Ascending aorta (tissue), 2 donors: ENCODE measurements around the gene GAK. TPM values are rescaled to one million over a fixed set of nuclear protein-coding genes. Genes with fewer than 3 reads are reported as not detected.

ENCODE experiments used
- DNase-seq, 2 donors: peaks; one replicate each; pipeline ENCODE4 v3.0.0-alpha.2; 2019; ENCODE audit warnings: low spot score in 2 of 2
- H3K27ac ChIP-seq, 2 donors: fragments of 200-600 bp; sonication (generic); one replicate each; pipeline ENCODE4 v1.5.1; 2016 to 2017; ENCODE audit warnings: mild to moderate bottlenecking in 1 of 2
- H3K27me3 ChIP-seq: fragments of 200-600 bp; sonication (generic); one replicate; pipeline ENCODE4 v1.5.1; 2017
- H3K36me3 ChIP-seq, 2 donors: fragments of 200-600 bp; sonication (generic); one replicate each; pipeline ENCODE4 v1.5.1; 2016
- H3K4me1 ChIP-seq, 2 donors: fragments of 200-600 bp; sonication (generic); one replicate each; pipeline ENCODE4 v1.5.1; 2016 to 2017; ENCODE audit warnings: mild to moderate bottlenecking in 1 of 2
- H3K4me3 ChIP-seq, 2 donors: fragments of 200-600 bp; sonication (generic); one replicate each; pipeline ENCODE4 v1.5.1; 2016 to 2017; ENCODE audit warnings: mild to moderate bottlenecking in 1 of 2
- H3K9me3 ChIP-seq, 2 donors: fragments of 200-600 bp; sonication (generic); one replicate each; pipeline ENCODE4 v1.5.1; 2016
- intact Hi-C: fragments of 100-400 bp; cut with DNase I; formaldehyde crosslinking; loops from one replicate; pipeline ENCODE4 v1.15.1; 2023
- total RNA-seq: library from RNA; depleted of rRNA; stranded (reverse); fragments of >200 nt; gene quantifications from one replicate; pipeline ENCODE4 v1.1.0, GENCODE V29; 2016
- TF ChIP-seq, protein P1 (sequence below), 3 experiments: fragments of 200-600 bp in 2 of 3; fragments of 450-650 bp in 1 of 3; sonication (generic) in 2 of 3; IDR thresholded peaks; one replicate each; pipeline ENCODE4 v1.5.1; 2016 to 2019; ENCODE audit warnings: antibody characterized with exemption in 3 of 3, mild to moderate bottlenecking in 1 of 3, moderate library complexity in 1 of 3

GAK gene
- total RNA-seq, 1 donor from 2014 or later, result 87.3 TPM

DNA sequence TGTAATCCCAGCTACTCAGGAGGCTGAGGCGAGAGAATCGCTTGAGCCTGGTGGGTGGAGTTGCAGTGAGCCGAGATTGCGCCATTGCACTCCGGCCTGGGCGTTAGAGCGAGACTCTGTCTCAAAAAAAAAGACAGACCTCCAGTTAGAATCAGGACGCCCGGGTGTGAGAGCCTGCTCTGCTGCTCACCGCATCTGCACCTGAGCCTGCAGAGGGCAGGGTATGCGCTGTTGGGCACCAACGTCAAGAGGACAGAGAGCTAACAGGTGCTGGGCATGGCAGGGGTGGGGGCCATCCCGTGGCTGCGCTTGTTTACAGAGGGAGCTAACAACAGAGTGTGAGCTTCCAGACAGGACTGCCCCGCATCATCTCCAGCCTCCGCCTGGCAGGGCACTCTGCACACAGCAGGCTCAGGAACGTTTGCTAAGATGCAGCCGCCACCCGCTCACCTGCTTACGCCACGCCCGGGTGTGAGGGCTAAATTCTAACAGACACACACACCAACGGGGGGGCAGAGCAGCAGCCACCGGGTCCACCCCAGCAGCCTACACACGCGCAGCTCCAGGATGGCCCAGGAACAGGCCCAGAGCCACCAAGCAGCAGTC lies 56.2 kb downstream of the GAK start:
- Histone ChIP-seq H3K4me3 (no peak overlapping the region), H3K4me1 (no peaks in the 10 kb centered on the region)

DNA sequence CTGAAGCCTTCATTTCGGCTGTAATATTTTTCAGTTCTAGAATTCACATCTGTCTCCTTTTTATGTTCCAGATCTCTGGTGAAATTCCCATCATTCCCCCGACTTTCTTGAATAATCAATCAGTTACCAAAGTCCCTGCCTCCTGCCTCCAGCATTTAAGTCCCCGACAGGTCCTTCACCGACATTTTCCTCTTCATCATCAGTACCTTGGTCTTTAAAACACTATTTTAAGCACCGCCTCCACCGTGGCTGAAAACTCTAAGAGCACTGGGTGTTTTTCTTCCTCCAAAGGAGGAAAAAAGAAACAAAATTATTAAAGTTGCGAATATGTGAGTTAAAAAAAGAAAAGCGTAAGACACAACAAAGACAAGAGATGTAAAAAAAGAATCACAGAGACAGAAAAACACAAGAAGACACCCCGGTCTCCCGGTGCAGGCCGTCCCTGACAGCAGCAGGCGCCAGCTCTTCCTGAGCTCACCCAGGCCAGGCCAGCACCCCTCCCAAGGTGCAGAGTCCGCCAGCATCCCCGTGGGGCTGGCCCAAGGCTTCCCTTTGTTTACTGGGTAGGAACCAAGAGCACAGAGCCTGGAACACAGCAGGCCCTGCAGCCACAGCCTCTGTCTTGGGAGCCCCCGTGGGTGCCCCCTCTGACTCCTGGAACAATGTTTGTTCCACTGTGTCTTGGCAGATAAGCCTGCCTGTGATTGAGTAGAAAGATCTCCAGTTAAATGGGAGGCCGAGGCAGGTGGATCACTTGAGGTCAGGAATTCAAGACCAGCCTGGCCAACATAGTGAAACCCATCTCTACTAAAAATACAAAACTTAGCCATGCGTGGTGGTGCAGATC lies 56.9 kb downstream of the GAK start:
- H3K4me1 ChIP-seq, result no peaks in the 10 kb centered on the region
- H3K9me3 ChIP-seq, result no peaks in the 10 kb centered on the region
- H3K27me3 ChIP-seq, result no peaks in the 10 kb centered on the region
- H3K27ac ChIP-seq, result no peak overlapping the region
- intact Hi-C loops, result no loop called here
- no peak for DNase-seq
- no peak overlapping the region for H3K4me3 ChIP-seq
- peaks cover 69 to 93% of the 10 kb centered on the region in 2 donors for H3K36me3 ChIP-seq
- TF ChIP-seq, protein P1, sequence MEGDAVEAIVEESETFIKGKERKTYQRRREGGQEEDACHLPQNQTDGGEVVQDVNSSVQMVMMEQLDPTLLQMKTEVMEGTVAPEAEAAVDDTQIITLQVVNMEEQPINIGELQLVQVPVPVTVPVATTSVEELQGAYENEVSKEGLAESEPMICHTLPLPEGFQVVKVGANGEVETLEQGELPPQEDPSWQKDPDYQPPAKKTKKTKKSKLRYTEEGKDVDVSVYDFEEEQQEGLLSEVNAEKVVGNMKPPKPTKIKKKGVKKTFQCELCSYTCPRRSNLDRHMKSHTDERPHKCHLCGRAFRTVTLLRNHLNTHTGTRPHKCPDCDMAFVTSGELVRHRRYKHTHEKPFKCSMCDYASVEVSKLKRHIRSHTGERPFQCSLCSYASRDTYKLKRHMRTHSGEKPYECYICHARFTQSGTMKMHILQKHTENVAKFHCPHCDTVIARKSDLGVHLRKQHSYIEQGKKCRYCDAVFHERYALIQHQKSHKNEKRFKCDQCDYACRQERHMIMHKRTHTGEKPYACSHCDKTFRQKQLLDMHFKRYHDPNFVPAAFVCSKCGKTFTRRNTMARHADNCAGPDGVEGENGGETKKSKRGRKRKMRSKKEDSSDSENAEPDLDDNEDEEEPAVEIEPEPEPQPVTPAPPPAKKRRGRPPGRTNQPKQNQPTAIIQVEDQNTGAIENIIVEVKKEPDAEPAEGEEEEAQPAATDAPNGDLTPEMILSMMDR (IDR thresholded peaks at IDR 0.05), result no peak

More for the DNA sequence above, 56.2 kb downstream of the GAK start:
- H3K27ac ChIP-seq, result no peak overlapping the region
- no peaks in the 10 kb centered on the region for H3K9me3 ChIP-seq
- intact Hi-C loops, result no loop called here
- H3K27me3 ChIP-seq, result no peaks in the 10 kb centered on the region
- H3K36me3 ChIP-seq, result peaks cover 70 to 94% of the 10 kb centered on the region in 2 donors
- DNase-seq, result no peak
- TF ChIP-seq, protein P1 (IDR thresholded peaks at IDR 0.05), result no peak

DNA sequence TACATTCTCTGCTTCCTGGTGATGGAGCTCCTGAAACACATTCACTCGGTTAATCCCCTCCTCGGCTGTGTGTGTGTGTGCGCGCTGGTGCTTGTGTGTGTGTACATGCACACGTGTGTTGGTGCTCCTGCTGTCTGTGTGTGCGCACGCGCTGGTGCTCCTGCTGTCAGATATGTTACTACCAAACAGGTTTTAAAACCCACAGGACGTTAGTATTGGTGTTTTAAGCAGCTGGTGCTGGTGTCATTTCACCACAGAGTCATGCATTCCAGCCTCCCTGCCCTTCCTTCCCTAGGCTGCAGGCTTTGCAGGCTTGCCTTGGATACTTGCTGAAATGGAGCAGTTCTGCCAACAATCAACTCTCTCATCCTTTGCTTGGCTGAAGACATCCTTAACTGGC lies 58.1 kb downstream of the GAK start:
- TF ChIP-seq, protein P1 (IDR thresholded peaks at IDR 0.05), result no peak
- no peaks in the 10 kb centered on the region for H3K4me1 ChIP-seq
- H3K9me3 ChIP-seq, result no peaks in the 10 kb centered on the region
- no peaks in the 10 kb centered on the region for H3K27me3 ChIP-seq
- no peak overlapping the region for H3K27ac ChIP-seq
- H3K4me3 ChIP-seq, result no peak overlapping the region
- DNase-seq, result no peak
- intact Hi-C loops, result no loop called here
- peaks cover 66 to 90% of the 10 kb centered on the region in 2 donors for H3K36me3 ChIP-seq

DNA sequence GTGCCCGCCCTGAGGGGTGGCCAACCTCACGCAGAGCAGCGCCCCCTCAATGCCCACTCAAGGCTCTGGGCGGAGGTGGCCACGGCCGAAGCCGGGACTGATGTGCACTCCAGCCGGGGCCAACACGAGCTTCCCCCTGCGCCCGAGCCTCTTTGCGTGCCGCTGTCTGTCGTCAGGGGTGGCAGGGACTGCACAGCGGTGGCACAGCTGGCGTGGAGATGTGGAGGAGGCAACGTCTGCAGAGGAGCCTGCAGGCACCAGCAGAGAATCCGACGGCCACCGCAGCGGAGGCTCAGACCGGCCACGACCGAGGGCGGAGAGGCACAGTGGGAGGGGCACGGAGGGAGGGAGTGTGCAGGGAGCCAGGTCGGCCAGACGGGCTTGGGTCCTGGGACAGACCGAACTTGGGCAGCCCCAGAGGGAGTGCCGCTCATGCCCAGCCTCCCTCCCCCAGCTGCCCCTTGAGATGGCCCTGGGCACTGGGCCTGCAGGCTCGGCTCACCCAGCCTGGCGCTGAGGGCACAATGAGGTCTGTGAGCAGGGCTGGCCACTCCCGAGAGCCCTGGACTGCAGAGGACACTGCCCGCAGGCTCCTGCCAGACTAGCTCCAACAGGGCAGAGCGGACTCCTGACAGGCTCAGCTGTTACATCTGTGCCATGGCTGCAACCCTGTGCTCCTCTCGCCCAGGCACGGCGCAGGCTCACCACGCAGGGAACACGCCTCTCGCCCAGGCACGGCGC lies 59.7 kb downstream of the GAK start:
- peaks cover 70 to 91% of the 10 kb centered on the region in 2 donors for H3K36me3 ChIP-seq
- H3K27me3 ChIP-seq, result no peaks in the 10 kb centered on the region
- no peak for DNase-seq
- H3K4me3 ChIP-seq, result no peak overlapping the region
- intact Hi-C loops, result no loop called here
- TF ChIP-seq, protein P1 (IDR thresholded peaks at IDR 0.05), result no peak
- H3K27ac ChIP-seq, result no peak overlapping the region
- H3K4me1 ChIP-seq, result no peaks in the 10 kb centered on the region
- H3K9me3 ChIP-seq, result no peaks in the 10 kb centered on the region

DNA sequence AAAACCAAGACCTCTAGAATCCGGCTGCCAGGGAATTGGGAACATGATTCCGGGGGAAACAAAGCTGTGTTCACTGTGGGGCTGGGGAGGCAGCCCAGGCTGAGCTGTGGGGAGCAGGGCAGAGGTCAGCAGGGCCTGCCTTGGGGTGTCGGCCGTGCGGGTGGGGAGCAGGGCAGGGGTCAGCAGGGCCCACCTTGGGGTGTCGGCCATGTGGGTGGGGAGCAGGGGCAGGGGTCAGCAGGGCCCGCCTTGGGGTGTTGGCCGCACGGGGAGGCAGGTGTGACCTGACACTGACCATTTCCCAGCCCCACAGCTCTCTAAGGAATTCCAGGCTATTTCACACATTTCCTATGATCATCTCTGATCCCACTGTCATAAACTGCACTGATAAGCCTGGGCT lies 60.6 kb downstream of the GAK start:
- TF ChIP-seq, protein P1 (IDR thresholded peaks at IDR 0.05), result no peak
- H3K9me3 ChIP-seq, result no peaks in the 10 kb centered on the region
- H3K27ac ChIP-seq, result no peak overlapping the region
- no peak overlapping the region for H3K4me3 ChIP-seq
- peaks cover 70 to 91% of the 10 kb centered on the region in 2 donors for H3K36me3 ChIP-seq
- intact Hi-C loops, result no loop called here
- no peaks in the 10 kb centered on the region for H3K4me1 ChIP-seq
- no peak for DNase-seq
- H3K27me3 ChIP-seq, result no peaks in the 10 kb centered on the region
